ENCODE measurements around the gene CPN1. TPM values are rescaled to one million over a fixed set of nuclear protein-coding genes. Genes with fewer than 3 reads are reported as not detected.

CPN1 gene
- total and polyA plus RNA-seq, 9 of the 15 experiments (the other 6 are each of a cell fraction or from before 2014, with no cell fraction given) = 0.15 to 0.17 TPM; not detected in 7

- no peak for TF ChIP-seq SRSF9 (IDR thresholded peaks at IDR 0.05; ENCODE audit: borderline replicate concordance, low read depth, low read length)
- TF ChIP-seq SIRT6 (IDR thresholded peaks at IDR 0.05; ENCODE audit: low read depth, low read length) = no peak
These were observed 4.9 kb downstream of the CPN1 start (continued) for GRCh38 chr10:100076750-100077149.

- ChIA-PET POLR2A (interaction anchor here (0.7 kb wide), 1 partner anchor 8 kb away, joined by 4 read pairs; no protein-coding TSS in a partner anchor), CTCF (ENCODE audit: low intra/inter-chr PET ratio) (no interaction called here)
- no peaks in the 10 kb centered on the region for H3K9me3 ChIP-seq (replicated peaks; ENCODE audit: control insufficient read depth, insufficient read depth, low read depth, low read length)
- intact Hi-C loops (cut with micrococcal nuclease) = no loop called here
- WGBS (ENCODE audit: insufficient coverage, low coverage, missing lambda C conversion rate) = 3% methylated on average over 12 of the region's 18 CpGs
- H3K4me2 ChIP-seq (ENCODE audit: insufficient read depth, low read length) = no peak overlapping the region
- no peaks in the 10 kb centered on the region for H3K4me1 ChIP-seq (replicated peaks in 1 of 2; ENCODE audit: control insufficient read depth in 2 of 2, insufficient read depth in 2 of 2, low read length in 2 of 2)
- FAIRE-seq = no peak
- no peak for DNase-seq (ENCODE audit: extremely low read depth in 1 of 4, low spot score in 3 of 4)
- no peak overlapping the region for H2AFZ ChIP-seq (ENCODE audit: low read depth, low read length)
- BruUV-seq (replicated peaks) = no TSS peak
- H3K4me3 ChIP-seq = no peak overlapping the region
- H3K36me3 ChIP-seq (ENCODE audit: control insufficient read depth, insufficient read depth, low read length) = no peaks in the 10 kb centered on the region
- no peak overlapping the region for H3K27ac ChIP-seq (ENCODE audit: extremely low read depth, low read depth, low read length)
- H3K79me2 ChIP-seq (ENCODE audit: control insufficient read depth, insufficient read depth, low read length) = no peaks in the 10 kb centered on the region
- H3K9ac ChIP-seq (ENCODE audit: insufficient read depth in 1 of 2, low read depth in 2 of 2, low read length in 2 of 2) = no peak overlapping the region
- H3K9me1 ChIP-seq (ENCODE audit: control insufficient read depth, insufficient read depth, low read length) = no peaks in the 10 kb centered on the region
- H3K27me3 ChIP-seq (ENCODE audit: control insufficient read depth in 2 of 2, insufficient read depth in 2 of 2, low read length in 2 of 2) = peaks cover 11 to 20% of the 10 kb centered on the region in 2 experiments; a peak in 4 of 5 replicates
- ATAC-seq = no peak
- H4K20me1 ChIP-seq (replicated peaks; ENCODE audit: control insufficient read depth, insufficient read depth, low read length) = no peaks in the 10 kb centered on the region
- in situ Hi-C loops (cut with MboI) = no loop called here
- no peak for TF ChIP-seq SRSF1 (IDR thresholded peaks at IDR 0.05; ENCODE audit: low read depth, low read length)
- no peak for TF ChIP-seq ZFPM2 (CRISPR knock-in tag; IDR thresholded peaks at IDR 0.05)
- TF ChIP-seq CUX1 (CRISPR knock-in tag; IDR thresholded peaks at IDR 0.05) = no peak
- TF ChIP-seq MBD2 (IDR thresholded peaks at IDR 0.05; ENCODE audit: borderline replicate concordance, low read depth) = no peak
- TF ChIP-seq USF2 (CRISPR knock-in tag; IDR thresholded peaks at IDR 0.05) = no peak
- TF ChIP-seq RBM39 (optimal IDR thresholded peaks at IDR 0.05; ENCODE audit: low read depth, low read length) = no peak
- TF ChIP-seq KAT7 (CRISPR knock-in tag; IDR thresholded peaks at IDR 0.05; ENCODE audit: borderline replicate concordance) = no peak
- no peak for TF ChIP-seq ZFP1 (CRISPR knock-in tag; IDR thresholded peaks at IDR 0.05)
- TF ChIP-seq TCFL5 (CRISPR knock-in tag; conservative IDR thresholded peaks at IDR 0.05) = no peak
These were observed 6.0 kb downstream of the CPN1 start for GRCh38 chr10:100075426-100076220.

All from K562 (cell line).